DND-41 (cell line): ENCODE measurements around the gene HIVEP2.
A peak's percentile ranks its signal among the peaks of the same experiment; 100 is the strongest.

Experiments
- ATAC-seq: fragments of 200-7000 bp; cut with Tn5 transposase; 3 replicates; pipeline ENCODE4 v1.9.1; 2021; ENCODE audit warnings: low read depth; ENCODE audit not compliant: insufficient read depth
- DNase-seq: peaks from one replicate; pipeline ENCODE4 v3.0.0-alpha.2; 2020
- H2AFZ ChIP-seq: 2 replicates; pipeline ENCODE4 v1.6.0; 2012; ENCODE audit warnings: low read depth, low read length
- H3K27ac ChIP-seq: 2 replicates; pipeline ENCODE4 v1.5.1; 2012; ENCODE audit warnings: low read length, inconsistent platforms
- H3K27me3 ChIP-seq: fragments of 200-600 bp; sonication (generic); 2 replicates; pipeline ENCODE4 v1.6.0; 2012; ENCODE audit warnings: low read length, mild to moderate bottlenecking, inconsistent platforms; ENCODE audit not compliant: insufficient read depth, poor library complexity
- H3K36me3 ChIP-seq: 2 replicates; pipeline ENCODE4 v1.5.1; 2012; ENCODE audit warnings: low read length, inconsistent platforms; ENCODE audit not compliant: insufficient read depth
- H3K4me1 ChIP-seq: 2 replicates; pipeline ENCODE4 v1.5.1; 2012; ENCODE audit warnings: mild to moderate bottlenecking, low read length; ENCODE audit not compliant: insufficient read depth
- H3K4me2 ChIP-seq: 2 replicates; pipeline ENCODE4 v1.6.0; 2012; ENCODE audit warnings: mild to moderate bottlenecking, moderate library complexity, low read length, inconsistent platforms; ENCODE audit not compliant: insufficient read depth
- H3K4me3 ChIP-seq, 2 experiments: fragments of 200-600 bp in 1 of 2; shearing (Covaris generic) in 1 of 2; 2 replicates each; pipeline ENCODE4 v1.5.1; 2012 to 2016; ENCODE audit warnings: inconsistent platforms in 2 of 2, low read length in 2 of 2, mild to moderate bottlenecking in 2 of 2, low read depth in 1 of 2, moderate library complexity in 1 of 2
- H3K79me2 ChIP-seq: 2 replicates; pipeline ENCODE4 v1.6.0; 2012; ENCODE audit warnings: low read length, inconsistent platforms; ENCODE audit not compliant: insufficient read depth
- H3K9ac ChIP-seq: 2 replicates; pipeline ENCODE4 v1.6.0; 2012; ENCODE audit warnings: low read depth, mild to moderate bottlenecking, inconsistent platforms, low read length, moderate library complexity
- H3K9me3 ChIP-seq: 2 replicates; pipeline ENCODE4 v1.5.1; 2012; ENCODE audit warnings: low read length, moderate library complexity, mild to moderate bottlenecking, inconsistent platforms; ENCODE audit not compliant: insufficient read depth, severe bottlenecking
- H4K20me1 ChIP-seq: 2 replicates; pipeline ENCODE4 v1.6.0; 2012; ENCODE audit warnings: low read length; ENCODE audit not compliant: insufficient read depth
- EZH2 ChIP-seq: IDR thresholded peaks from 3 replicates; pipeline ENCODE4 v1.6.1; 2012; ENCODE audit warnings: borderline replicate concordance, low read depth, mild to moderate bottlenecking, moderate library complexity, low read length, inconsistent platforms; ENCODE audit not compliant: severe bottlenecking
- TF ChIP-seq, protein P1 (sequence below): IDR thresholded peaks from 2 replicates; pipeline ENCODE4 v1.5.1; 2012; ENCODE audit warnings: borderline replicate concordance, low read length, moderate library complexity, mild to moderate bottlenecking; ENCODE audit not compliant: poor library complexity, severe bottlenecking; ENCODE audit errors: extremely low read depth

Gene HIVEP2

GRCh38 chr6:142886431-142887170 lies 58.4 kb downstream of the HIVEP2 start:
- Histone ChIP-seq H3K9ac (no peak overlapping the region), H3K4me3 (no peak overlapping the region), H3K4me2 (no peak overlapping the region), H2AFZ (no peak overlapping the region), H3K27me3 (no peaks in the 10 kb centered on the region), H3K27ac (no peak overlapping the region), H3K9me3 (no peaks in the 10 kb centered on the region), H3K4me1 (peaks cover 18% of the 10 kb centered on the region), H3K79me2 (no peaks in the 10 kb centered on the region), H3K36me3 (no peaks in the 10 kb centered on the region), H4K20me1 (no peaks in the 10 kb centered on the region)
- ATAC-seq (peak; percentile 64), DNase-seq (no peak)
- TF ChIP-seq EZH2, result no peak
- TF ChIP-seq, protein P1, sequence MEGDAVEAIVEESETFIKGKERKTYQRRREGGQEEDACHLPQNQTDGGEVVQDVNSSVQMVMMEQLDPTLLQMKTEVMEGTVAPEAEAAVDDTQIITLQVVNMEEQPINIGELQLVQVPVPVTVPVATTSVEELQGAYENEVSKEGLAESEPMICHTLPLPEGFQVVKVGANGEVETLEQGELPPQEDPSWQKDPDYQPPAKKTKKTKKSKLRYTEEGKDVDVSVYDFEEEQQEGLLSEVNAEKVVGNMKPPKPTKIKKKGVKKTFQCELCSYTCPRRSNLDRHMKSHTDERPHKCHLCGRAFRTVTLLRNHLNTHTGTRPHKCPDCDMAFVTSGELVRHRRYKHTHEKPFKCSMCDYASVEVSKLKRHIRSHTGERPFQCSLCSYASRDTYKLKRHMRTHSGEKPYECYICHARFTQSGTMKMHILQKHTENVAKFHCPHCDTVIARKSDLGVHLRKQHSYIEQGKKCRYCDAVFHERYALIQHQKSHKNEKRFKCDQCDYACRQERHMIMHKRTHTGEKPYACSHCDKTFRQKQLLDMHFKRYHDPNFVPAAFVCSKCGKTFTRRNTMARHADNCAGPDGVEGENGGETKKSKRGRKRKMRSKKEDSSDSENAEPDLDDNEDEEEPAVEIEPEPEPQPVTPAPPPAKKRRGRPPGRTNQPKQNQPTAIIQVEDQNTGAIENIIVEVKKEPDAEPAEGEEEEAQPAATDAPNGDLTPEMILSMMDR, result peak; percentile 49

DNA sequence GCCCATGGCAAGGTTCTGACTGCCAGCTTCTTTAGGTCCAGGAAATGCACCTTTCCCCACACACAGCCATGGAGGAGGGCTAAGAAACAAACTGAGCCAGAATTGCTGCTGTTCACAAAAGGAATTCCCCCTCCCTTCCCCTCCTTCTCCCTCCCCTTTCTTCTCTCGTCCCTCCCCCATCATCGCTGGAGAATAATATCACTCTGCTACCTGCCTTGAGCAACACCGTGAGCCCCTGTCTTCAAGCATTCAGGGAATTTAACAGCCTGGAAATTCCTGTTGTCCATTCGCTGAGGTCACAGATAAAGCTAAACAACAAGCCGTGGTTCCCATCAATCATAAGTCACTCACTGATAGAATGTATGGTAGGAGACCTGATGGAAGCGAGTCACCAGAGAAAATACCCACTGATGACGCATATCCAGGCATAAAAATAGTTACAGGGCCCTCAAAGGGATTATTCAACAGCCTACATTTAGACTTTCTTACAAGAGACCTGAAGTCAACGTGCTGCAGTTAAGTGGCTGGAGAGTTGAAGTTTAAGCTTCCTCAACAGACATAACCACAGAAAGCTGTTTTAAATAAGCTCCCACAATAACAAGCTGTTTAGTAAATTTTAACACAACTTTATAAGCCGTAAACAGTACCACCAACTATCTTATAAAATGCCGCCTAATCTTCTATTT lies 59.7 kb downstream of the HIVEP2 start:
- H2AFZ ChIP-seq, result no peak overlapping the region
- TF ChIP-seq EZH2, result no peak
- TF ChIP-seq, protein P1, result no peak
- no peaks in the 10 kb centered on the region for H4K20me1 ChIP-seq
- no peak overlapping the region for H3K4me3 ChIP-seq
- H3K27me3 ChIP-seq, result no peaks in the 10 kb centered on the region
- DNase-seq (no peak), ATAC-seq (peak; percentile 68)
- H3K36me3 ChIP-seq, result no peaks in the 10 kb centered on the region
- no peaks in the 10 kb centered on the region for H3K79me2 ChIP-seq
- no peak overlapping the region for H3K27ac ChIP-seq
- H3K4me2 ChIP-seq, result no peak overlapping the region
- H3K4me1 ChIP-seq, result peaks cover 18% of the 10 kb centered on the region
- no peak overlapping the region for H3K9ac ChIP-seq
- H3K9me3 ChIP-seq, result no peaks in the 10 kb centered on the region

DNA sequence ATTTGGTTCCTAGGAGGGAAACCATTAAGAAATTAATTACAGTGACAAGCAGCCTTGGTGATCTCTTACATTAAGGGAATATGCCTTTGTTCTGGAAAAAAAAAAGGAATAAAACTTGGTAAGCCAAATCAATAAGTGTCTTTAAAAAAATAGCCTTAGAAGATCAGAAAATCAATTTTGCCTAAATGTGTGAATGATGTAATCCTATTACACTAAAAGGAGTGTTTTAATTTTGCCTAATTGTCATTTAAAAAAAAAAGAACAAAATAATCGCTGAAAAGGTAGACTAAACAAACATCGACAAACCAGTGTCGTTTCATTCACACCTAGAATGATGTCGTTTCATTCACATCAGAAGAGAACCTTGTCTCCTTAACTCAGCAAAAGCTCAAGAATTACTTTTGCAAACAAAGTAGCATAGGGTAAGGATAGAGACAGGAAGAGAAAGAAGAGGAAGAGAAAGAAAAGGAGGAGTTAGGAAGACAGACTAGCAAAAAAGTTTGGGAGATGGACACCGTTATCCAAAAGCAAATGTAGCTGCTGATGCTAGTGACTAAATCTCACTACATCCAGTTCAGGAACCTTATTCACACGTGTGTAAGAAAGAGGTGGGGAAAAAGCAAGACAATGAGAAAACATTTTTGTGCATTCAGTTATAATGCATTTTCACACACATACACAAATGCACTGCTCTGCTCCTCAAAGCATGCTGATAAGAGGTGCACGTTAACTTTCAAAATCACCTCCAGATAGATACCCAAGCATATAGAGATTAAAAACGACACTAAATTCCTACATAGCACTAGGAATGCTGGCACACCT lies 60.6 kb downstream of the HIVEP2 start:
- Histone ChIP-seq H3K9me3 (no peaks in the 10 kb centered on the region), H3K79me2 (no peaks in the 10 kb centered on the region), H3K9ac (no peak overlapping the region), H4K20me1 (no peaks in the 10 kb centered on the region), H3K4me3 (no peak overlapping the region), H2AFZ (no peak overlapping the region), H3K27ac (no peak overlapping the region), H3K4me1 (peaks cover 18% of the 10 kb centered on the region), H3K4me2 (no peak overlapping the region), H3K36me3 (no peaks in the 10 kb centered on the region), H3K27me3 (no peaks in the 10 kb centered on the region)
- TF ChIP-seq, protein P1, result no peak
- no peak for TF ChIP-seq EZH2
- DNase-seq (no peak), ATAC-seq (no peak)
